ENCODE results near the gene MTMR11.
"Not testable (repeated sequence)": the region's sequence is repeated elsewhere in the genome, so short reads cannot be mapped to it uniquely, and the experiment has no call there.

MTMR11 gene, protein sequence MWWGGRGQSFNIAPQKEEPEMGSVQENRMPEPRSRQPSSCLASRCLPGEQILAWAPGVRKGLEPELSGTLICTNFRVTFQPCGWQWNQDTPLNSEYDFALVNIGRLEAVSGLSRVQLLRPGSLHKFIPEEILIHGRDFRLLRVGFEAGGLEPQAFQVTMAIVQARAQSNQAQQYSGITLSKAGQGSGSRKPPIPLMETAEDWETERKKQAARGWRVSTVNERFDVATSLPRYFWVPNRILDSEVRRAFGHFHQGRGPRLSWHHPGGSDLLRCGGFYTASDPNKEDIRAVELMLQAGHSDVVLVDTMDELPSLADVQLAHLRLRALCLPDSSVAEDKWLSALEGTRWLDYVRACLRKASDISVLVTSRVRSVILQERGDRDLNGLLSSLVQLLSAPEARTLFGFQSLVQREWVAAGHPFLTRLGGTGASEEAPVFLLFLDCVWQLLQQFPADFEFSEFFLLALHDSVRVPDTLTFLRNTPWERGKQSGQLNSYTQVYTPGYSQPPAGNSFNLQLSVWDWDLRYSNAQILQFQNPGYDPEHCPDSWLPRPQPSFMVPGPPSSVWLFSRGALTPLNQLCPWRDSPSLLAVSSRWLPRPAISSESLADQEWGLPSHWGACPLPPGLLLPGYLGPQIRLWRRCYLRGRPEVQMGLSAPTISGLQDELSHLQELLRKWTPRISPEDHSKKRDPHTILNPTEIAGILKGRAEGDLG

DNA sequence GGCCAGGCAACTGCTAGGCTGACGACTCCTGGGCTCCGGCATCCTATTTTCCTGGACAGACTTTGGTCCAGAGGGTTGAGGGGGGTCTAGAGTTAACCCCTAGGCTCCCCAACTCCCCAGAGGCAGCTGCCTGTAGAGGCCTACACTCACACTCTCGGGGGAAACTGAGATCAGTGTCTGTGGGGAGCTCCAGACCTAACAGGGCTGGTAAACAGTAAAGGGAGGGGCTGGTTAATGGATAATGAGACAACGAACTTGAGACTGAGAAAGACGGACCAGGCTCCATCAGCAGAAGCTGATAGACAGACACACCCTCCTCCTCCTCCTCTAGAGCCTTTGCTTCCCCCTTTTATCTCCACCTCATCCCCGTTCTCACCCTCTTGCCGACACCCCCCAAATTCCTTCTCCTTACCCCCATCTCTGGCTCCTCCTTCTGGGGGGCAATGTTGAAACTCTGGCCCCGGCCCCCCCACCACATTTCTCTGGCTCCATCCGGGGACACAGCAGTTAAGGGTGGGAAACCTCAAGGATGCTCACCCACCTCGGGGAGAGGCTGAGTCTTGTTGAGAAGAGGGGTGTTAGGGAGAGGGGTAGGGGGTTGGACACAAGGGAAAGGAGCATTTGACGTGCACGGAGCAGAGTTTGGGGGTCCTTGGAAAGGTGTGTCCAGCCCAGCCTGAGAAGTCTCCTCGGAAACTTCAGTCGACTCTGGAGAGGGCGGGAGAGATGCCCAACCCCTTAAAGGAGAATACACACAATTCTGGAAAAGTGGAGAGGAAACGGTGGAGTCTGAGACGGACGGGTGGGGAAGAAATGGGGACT lies at the start of gene MTMR11:
Gene MTMR11 (minus strand): TSS at position 710 of the 822 bp plus-strand sequence. CDS start 232 bp downstream, at position 478.
- DNase-seq (ENCODE audit: low read depth), result no peak

DNA sequence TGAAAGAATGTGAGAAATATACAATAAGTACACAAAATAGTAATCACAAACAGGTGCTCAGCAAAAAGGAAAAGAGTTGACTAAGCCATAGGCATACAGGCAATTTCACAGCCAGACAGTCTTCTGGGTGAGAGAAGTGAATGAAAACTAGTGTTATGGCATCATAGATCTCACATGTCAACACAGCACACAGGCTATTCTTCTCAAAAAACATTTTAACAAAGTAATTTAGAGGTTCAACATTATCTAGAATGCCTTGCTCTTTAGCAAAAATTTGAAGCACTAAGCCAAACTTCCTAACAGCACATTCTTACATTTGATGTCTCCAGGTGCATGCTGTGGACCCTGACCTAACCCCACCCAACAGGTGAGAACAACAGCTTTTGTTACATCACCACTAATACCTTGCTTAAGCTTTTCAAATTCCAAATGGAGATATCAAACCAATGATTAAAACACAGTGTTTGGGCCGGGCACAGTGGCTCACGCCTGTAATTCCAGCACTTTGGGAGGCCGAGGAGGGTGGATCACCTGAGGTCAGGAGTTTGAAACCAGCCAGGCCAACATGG lies 43.4 kb upstream of the MTMR11 start:
- DNase-seq (ENCODE audit: low read depth), result no peak

DNA sequence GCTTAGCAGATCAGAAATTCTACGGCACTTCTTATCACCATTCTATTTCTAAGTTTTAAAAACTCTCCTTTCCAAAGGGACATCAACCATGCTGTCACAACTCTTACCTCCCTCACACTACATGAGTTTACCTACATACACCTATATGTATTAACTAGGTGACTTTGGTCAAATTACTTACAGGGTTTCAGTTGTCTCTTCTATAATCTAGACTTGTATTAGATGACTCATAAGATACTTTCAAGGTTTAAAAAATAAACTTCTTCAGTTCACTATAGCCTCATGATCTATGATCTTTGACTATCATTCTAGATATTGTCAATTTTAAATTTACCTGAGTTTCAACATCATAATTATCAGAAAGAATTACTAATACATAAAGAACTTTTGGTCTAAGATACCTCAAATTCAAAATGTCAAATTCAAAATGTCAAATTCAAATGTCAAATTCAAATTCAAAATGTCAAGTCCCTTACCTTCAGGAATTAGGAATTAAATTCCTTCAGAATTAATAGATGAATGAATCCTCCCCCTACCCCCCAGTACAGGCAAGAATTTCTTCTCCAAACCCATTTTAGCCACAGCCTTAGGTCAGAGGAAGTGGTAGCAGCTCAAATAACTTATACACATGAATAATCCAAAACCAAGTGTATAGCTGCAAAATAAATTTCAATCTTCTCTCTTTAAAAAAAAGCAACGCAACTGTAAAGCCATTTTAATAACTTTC lies 42.7 kb upstream of the MTMR11 start:
- DNase-seq (ENCODE audit: low read depth), result no peak

DNA sequence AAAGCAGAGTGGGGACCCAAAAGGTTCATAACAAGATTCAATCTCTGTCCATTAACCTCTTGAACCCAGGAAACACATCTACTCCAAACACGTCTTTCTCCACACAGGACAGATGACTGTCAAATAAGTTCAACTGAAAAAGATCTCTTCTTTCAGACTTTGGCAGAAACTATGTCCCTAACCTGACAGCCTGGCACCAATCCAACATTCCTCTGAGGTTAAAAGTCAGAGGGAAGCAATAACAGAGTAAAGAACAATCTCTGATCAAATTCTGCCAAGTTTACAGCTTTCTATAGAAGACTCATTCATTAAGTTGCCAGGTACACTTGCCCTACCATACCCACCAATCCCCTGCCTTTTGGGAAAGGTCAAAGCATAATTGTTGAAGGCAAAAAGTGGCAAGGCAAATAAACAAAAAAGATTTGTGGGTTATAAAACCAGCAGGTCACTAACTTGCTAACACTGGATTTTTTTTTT lies 41.9 kb upstream of the MTMR11 start:
- no peak for DNase-seq (ENCODE audit: low read depth)

DNA sequence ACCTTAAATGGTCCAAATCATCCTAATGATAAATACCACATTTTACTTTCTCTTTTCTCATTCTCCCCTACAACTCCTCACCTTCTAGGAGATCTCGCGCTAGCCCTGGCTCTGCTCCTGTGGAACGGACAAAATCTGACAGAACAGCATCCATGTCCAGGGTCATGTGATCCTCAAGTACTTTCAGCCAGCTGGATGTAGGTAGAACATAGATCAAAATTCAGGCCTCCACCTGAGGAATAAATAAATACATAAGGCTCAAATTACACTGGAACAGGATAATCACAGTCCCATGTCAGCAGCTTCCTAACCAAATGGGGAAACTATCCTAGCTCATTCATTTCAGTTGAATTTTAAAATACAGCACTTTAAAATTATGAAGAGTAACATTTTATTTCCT lies 40.7 kb upstream of the MTMR11 start:
- DNase-seq (ENCODE audit: low read depth), result no peak

DNA sequence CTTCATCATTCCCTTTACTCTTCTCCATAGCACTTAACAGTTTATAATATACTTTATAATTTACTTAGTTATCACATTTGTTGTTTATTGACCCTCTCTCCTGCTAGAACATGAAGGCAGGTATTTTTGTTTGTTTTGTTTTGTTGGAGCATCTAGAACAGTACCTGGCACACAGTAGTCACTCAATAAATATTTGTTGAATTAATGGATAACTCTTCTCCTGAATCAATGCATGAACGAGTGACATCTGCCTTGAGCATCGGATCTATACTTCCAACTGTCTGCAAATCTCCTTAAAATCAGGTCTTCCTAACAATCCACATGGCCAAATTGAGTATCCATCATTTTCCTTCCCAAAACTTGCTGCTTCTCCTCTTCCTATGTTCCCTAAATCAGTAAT lies 35.9 kb upstream of the MTMR11 start:
- DNase-seq (ENCODE audit: low read depth), result no peak

DNA sequence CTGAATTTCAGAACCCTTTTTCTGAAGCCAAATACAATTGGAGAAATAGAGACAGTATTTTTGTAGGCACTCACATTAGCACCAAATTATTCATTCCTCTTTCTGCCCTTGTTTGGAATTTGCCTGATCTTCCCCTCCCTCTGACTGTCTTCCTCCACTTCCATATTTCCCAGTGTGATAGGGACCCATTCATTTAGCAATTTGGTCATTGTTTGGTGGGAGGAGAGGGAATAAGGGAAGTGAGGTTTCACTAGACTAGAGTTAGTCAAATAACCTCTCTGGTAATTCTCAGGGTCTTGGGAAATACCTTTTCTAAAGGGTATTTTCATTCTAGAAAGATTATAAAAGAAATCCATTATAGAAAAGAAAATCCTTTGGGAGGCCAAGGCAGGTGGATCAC lies 31.0 kb upstream of the MTMR11 start:
- no peak for DNase-seq (ENCODE audit: low read depth)

DNA sequence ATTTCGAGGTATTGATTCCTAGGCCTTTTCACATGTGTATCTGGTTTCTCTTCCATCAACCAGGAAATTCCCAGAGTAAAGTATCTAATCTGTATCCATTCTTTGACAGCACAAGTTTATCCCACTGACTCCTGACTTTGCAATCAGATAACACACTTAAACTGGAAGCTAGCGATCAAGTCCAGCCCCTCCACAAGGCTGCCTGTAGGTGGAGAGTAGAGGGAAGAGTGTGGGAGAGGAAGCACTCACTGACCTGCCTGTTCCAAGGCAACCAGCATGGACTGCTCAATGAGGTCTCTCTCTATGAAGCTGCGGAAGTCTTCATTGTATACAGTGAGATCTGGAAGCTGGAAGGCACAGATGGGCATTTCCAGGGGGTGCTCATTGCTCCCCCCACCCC lies 30.4 kb upstream of the MTMR11 start:
- DNase-seq (ENCODE audit: low read depth), result no peak

DNA sequence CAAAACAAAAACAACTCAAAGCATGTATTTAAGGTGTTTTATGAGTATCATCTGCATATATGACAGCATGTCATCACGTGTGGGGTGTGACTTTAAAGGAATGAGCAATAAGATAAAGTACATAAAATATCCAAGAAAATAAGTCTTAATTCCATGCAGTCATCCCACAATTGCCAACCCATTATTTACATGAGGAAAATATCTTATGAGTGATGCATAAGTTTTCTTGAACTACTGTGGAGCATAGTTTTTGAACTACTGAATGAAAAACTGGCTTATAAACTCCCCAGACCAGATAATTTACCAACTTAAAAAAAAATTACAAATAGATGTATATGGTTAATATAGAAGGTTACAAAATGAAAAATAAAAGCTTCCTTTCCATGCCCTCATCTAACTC lies 29.7 kb upstream of the MTMR11 start:
- DNase-seq (ENCODE audit: low read depth), result no peak

DNA sequence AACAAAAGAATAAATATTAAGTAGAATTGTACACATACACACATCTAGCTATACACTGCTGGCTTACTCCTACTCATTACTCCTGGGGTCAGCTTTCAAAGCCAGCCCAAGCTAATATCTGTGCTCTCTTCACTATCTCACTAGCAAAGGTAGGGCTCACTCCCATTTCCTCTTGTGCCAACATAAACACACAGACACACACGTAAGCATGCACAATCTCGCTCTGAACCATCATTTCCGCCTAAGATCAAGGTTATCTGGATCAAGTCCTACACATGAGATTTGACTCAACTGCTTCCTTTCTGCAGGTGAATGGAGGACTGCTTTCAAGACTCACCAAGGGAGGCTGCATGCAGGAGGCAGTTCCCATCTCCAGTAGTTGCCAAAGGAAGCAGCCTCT lies 28.8 kb upstream of the MTMR11 start:
- DNase-seq (ENCODE audit: low read depth), result no peak

DNA sequence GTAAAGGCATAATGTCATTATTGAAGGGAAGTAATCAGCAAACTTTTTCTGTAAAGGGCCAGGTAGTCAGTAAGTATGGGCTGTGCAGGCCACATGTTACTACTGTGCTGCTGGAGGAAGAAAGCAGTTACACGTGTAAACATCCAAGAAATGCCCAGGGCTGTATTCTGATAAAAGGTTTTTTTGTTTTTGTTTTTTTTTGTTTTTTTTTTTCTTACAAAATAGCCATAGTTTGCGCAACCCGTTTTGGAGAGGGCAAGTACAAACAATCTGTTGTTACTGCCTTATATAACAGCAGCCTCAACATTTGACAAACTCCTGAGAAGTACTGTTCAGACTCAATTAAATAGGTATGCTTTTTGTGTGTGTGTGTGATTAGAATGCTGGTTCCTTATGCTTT lies 26.7 kb upstream of the MTMR11 start:
- no peak for DNase-seq (ENCODE audit: low read depth)

DNA sequence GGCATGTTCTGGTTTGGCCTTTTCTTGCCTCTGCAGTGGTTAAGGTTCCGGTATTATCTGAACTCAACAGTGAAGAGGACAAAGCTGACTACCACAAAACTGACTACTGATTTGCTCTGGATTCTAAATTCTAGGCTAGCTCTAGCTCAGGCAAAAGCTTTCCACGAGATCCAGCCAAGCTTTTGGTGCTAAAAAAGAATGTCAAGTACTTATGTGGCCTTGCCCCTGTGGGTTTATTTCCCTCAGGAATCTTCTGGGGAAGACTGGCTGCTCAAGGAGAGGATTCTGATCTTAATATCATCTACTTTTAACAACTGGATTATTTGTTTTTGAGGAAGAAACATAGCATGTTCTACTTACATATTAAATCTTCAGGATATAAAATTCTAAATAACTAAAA lies 26.1 kb upstream of the MTMR11 start:
- DNase-seq (ENCODE audit: low read depth), result no peak

DNA sequence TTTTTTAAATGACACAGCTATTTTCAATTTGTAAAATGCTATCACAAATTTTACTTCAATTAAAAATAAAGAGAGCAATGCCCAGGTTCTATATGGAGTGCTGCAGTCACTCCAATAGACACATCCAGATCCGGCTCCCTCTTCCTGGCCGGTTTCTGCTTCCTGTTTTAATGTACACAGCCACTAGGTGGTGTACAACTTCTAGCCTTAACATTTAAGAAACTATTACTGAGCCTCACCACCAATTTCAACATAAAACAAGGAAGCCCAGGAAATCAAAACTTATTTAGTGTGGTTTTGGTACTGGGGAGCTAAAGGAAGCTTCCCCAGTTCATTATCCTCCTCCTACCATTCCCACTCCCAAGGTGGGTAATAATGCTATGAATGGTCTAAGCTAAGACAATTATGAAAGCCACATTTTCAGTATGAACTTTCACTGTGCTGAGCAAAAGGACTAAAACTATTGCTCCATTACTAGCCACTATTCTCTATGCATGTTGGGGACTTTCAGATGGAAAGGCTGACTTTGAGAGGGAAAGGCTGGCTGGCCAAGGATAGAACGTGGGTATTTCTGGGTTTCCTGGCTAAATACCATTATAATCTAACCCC lies 25.5 kb upstream of the MTMR11 start:
- DNase-seq (ENCODE audit: low read depth), result peak; percentile 46

DNA sequence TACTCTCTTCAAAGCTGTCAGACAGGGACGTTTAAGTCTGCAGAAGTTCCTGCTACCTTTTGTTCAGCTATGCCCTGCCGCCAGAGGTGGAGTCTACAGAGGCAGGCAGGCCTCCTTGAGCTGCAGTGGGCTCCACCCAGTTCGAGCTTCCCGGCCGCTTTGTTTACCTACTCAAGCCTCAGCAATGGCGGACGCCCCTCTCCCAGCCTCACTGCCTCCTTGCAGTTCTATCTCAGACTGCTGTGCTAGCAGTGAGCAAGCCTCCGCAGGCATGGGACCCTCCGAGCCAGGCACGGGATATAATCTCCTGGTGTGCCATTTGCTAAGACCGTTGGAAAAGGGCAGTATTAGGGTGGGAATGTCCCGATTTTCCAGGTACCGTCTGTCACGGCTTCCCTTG lies 20.9 kb upstream of the MTMR11 start:
- not testable (repeated sequence) for DNase-seq (ENCODE audit: low read depth)

DNA sequence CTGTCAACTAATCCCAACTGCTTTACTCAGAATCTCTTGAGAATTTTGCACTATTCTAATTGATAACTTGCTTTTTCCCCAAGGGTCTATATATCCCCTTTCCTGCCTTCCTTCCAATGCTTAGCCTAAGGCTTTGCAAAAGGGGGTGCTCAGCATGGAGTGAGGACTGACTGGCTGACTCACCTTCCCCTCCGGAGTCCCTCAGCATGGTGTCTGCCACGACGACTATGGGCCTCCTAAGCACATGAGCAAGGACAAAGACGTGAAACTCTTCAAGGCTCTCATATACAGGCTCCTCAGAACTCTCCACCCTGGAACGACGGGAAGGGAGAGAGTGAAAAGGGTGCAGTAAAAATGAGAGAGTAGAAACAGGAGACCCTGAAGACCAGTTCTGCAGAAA lies 13.2 kb upstream of the MTMR11 start:
- DNase-seq (ENCODE audit: low read depth), result no peak

DNA sequence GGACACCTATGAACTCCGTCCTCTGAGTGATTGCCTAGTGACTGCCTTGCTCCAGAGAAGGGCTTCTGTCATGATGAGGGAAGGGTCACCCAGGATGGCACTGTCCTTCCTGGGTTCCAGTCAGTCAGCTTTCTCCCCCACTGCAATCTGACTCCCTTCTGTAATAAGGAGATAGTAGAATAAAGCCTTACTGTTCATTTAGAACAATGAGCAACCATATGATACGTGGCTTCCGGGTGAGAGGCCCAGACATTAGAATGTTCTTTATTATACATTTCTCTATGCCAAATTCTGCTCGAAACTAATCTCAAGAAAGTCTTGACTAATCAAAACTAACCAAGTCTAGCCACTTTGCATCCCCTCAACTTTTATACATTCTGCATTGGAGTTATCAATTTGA lies 8.5 kb upstream of the MTMR11 start:
- no peak for DNase-seq (ENCODE audit: low read depth)

DNA sequence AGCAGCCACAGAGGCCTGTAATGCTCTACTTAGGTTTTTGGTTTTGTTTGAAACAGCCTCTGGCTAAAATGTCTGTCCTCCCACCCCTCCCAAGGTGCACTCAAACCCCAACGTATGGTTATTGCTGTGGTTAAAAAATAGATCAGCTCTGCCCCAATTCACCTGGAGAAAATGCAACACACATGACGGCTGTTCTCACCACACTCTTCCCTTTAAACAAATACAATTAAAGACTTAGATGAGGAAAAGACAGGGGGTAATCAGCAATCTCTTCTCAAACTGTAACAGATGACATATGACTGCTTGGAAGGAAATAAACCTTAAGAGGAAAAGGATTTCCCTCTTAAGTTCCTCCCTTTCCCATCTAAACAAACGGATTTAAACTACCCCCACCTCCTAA lies 6.2 kb upstream of the MTMR11 start:
- no peak for DNase-seq (ENCODE audit: low read depth)

DNA sequence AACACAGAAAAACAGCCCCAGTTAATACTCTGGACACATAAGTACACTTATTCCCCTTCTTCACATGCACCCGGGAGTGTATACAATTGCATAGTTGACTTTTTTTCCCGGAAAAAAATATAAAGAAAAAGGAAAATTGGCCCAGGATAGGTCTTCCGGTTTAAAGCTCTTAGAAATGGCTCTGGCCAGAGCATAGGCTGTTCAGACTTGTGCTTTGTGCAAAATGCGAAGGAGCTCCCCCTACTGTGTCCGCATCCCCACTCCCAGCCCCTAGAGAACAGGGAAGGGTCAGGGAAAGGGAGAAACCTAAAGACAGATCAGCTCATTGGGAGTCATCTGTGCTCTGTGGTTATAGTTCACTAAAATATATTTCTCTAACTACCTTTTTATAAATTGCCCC lies 5.5 kb upstream of the MTMR11 start:
- no peak for DNase-seq (ENCODE audit: low read depth)

DNA sequence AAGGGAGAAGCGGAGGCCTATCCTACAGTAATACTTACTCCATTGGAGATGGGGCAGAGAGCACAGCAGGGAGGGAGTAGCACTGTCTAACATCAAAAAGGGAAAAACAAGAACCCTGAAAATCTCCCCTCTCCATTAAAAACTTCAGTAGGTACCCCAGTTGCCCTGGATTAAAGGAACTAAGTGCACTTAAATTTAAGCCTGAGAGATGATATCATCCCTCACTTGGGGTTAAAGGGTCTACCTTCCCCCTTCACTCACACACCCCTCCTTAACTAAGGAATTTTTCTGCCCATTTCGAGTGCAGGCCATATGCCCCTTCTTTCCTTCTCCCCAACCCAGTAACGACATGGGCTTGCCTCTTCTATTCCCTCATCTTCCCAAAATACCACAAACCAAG lies 3.7 kb upstream of the MTMR11 start:
- DNase-seq (ENCODE audit: low read depth), result no peak

DNA sequence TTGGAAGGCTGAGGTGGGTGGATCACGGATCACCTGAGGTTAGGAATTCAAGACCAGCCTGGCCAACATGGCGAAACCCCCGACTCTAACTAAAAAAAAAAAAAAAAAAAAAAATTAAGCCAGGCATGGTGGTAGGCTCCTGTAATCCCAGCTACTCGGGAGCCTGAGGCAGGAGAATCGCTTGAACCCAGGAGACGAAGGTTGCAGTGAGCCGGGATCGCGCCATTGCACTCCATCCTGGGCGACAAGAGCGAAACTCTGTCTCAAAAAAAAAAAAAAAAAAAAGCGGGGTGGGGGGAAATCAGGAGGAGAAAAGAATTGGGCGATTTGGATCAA lies 2.0 kb upstream of the MTMR11 start:
- not testable (repeated sequence) for DNase-seq (ENCODE audit: low read depth)

DNA sequence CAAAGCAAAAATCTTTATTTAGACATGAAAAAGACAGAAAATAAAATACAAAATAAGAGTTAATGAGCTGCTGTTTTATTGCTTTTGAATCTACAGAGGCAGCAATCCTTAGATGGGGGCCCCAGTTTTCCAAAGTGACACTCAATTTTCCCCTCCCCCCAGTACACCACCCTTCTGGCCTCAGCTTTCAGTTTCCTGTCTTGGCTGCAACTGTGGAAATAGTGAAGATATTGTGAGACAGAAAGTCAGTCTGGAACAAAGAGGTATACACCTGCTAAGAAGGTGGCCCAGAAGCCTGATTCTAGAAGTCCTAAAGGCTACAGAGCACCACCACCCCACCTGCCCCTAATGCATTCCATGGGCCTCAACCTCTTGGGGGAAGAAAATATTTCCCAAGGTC lies 1.1 kb upstream of the MTMR11 start:
- no peak for DNase-seq (ENCODE audit: low read depth)
